Measurements from ENCODE around the gene TMEM167B. TPM values are rescaled to one million over a fixed set of nuclear protein-coding genes. Genes with fewer than 3 reads are reported as not detected.

The TMEM167B gene
- polyA plus RNA-seq, 1 donor, result 31.5 TPM

DNA sequence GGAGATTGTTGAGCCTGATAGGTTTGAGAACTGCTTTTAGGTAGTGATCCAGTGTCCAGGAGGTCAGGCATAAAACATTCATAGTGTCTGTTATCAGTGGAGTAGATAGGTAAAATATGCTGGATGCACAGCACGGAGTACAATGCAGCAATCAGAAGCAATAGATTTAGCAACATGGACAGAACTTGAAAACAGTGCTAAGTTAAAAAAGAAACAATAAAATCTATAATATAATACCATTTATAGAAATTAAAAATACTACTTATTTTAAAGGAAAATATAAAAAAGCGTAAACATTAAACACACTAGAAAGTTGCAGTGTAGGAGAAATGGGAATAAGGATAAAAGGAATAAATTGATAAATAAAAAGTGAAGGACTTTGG is 11.3 kb upstream of the TMEM167B start:
- no peaks in the 10 kb centered on the region for H3K9me3 ChIP-seq (ENCODE audit: control insufficient read depth, low read depth, low read length)
- no peak overlapping the region for H3K27ac ChIP-seq (ENCODE audit: low read length)
- H3K4me3 ChIP-seq (ENCODE audit: low read length), result no peak overlapping the region
- no peaks in the 10 kb centered on the region for H3K36me3 ChIP-seq (ENCODE audit: control insufficient read depth, insufficient read depth, low read length)
- DNase-seq, result no peak
- 100% methylated on average over 1 of the region's 2 CpGs for WGBS (ENCODE audit: insufficient coverage, low lambda C conversion rate)
- peaks cover 6% of the 10 kb centered on the region for H3K4me1 ChIP-seq (ENCODE audit: control insufficient read depth, insufficient read depth, low read length)
- H3K27me3 ChIP-seq (ENCODE audit: control insufficient read depth, insufficient read depth, low read length), result no peaks in the 10 kb centered on the region

DNA sequence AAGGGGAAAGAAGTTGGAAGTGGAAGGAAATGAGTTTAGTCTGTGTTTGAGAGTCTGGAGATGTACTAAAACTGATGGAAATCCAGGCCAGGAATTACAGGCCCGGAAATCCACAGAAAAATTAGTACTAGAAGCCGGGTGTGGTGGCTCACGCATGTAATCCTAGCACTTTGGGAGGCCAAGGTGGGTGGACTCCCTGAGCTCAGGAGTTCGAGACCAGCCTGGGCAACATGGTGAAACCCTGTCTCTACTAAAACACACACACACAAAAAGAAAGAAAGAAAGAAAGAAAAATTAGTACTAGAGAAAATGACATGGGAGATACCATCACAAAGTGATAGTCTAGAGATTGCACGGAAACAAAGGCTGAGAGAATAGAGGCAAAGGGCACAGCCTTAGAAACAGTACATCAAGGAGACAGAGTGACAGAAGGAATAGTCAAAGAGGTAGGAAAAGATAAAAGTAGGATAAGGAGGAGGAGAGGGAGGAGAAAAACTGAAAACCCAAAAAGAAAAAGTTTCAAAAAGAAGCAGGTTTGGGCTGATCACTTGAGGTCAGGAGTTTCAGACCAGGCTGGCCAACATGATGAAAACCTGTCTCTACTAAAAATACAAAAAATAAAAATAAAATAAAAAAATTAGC is 10.0 kb upstream of the TMEM167B start:
- 93% methylated on average over 3 of the region's 5 CpGs for WGBS (ENCODE audit: insufficient coverage, low lambda C conversion rate)
- Histone ChIP-seq H3K27ac (ENCODE audit: low read length) (no peak overlapping the region), H3K4me3 (ENCODE audit: low read length) (no peak overlapping the region), H3K27me3 (ENCODE audit: control insufficient read depth, insufficient read depth, low read length) (no peaks in the 10 kb centered on the region), H3K4me1 (ENCODE audit: control insufficient read depth, insufficient read depth, low read length) (no peaks in the 10 kb centered on the region), H3K9me3 (ENCODE audit: control insufficient read depth, low read depth, low read length) (no peaks in the 10 kb centered on the region), H3K36me3 (ENCODE audit: control insufficient read depth, insufficient read depth, low read length) (no peaks in the 10 kb centered on the region)
- no peak for DNase-seq

DNA sequence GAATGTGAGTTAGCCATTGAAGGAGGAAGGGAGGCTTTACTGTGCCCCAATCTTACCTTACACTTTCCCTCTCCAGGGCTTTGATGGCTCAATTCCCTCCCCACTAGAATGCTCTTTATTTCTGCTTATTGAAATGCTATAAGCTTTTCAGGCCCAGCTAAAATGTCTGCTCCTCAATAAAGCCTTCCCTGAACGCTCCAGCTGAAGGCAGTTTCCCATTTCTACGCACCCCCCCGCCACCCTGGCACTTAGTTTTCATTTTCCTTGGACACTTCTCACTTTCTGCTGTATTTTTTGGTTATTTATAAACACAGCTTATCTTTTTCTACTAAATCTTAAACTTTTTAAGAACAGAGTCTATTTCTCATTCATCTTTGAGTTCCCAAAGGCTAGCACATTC is 7.1 kb upstream of the TMEM167B start:
- no peak overlapping the region for H3K27ac ChIP-seq (ENCODE audit: low read length)
- no peak for DNase-seq
- no peaks in the 10 kb centered on the region for H3K36me3 ChIP-seq (ENCODE audit: control insufficient read depth, insufficient read depth, low read length)
- no peaks in the 10 kb centered on the region for H3K9me3 ChIP-seq (ENCODE audit: control insufficient read depth, low read depth, low read length)
- no peak overlapping the region for H3K4me3 ChIP-seq (ENCODE audit: low read length)
- no peaks in the 10 kb centered on the region for H3K27me3 ChIP-seq (ENCODE audit: control insufficient read depth, insufficient read depth, low read length)
- H3K4me1 ChIP-seq (ENCODE audit: control insufficient read depth, insufficient read depth, low read length), result no peaks in the 10 kb centered on the region
- WGBS (ENCODE audit: insufficient coverage, low lambda C conversion rate), result no CpG with 5 or more reads among the region's 3 CpGs

DNA sequence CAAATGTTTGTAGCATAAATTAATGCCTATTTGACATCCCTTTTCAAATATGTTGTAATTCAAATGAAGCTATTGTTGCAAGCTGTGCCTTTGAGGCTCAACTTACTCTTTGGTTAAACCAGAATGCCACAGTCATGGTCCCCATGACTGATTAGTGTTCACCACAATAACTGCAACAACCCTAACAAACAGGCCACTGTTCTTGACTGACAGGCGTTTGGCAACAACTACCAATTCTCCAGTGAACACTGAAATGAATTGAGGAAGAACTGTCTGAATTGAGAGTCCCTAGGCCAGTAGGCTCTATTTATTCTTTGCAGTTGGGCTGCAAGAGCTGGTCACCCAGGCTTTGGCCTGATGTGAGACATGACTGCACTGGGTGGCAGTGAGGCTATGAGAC is 6.6 kb upstream of the TMEM167B start:
- Histone ChIP-seq H3K4me3 (ENCODE audit: low read length) (no peak overlapping the region), H3K36me3 (ENCODE audit: control insufficient read depth, insufficient read depth, low read length) (no peaks in the 10 kb centered on the region), H3K27ac (ENCODE audit: low read length) (no peak overlapping the region), H3K27me3 (ENCODE audit: control insufficient read depth, insufficient read depth, low read length) (no peaks in the 10 kb centered on the region), H3K9me3 (ENCODE audit: control insufficient read depth, low read depth, low read length) (no peaks in the 10 kb centered on the region), H3K4me1 (ENCODE audit: control insufficient read depth, insufficient read depth, low read length) (peaks cover 1% of the 10 kb centered on the region)
- no peak for DNase-seq
- WGBS (ENCODE audit: insufficient coverage, low lambda C conversion rate), result no CpG with 5 or more reads among the region's 1 CpG

DNA sequence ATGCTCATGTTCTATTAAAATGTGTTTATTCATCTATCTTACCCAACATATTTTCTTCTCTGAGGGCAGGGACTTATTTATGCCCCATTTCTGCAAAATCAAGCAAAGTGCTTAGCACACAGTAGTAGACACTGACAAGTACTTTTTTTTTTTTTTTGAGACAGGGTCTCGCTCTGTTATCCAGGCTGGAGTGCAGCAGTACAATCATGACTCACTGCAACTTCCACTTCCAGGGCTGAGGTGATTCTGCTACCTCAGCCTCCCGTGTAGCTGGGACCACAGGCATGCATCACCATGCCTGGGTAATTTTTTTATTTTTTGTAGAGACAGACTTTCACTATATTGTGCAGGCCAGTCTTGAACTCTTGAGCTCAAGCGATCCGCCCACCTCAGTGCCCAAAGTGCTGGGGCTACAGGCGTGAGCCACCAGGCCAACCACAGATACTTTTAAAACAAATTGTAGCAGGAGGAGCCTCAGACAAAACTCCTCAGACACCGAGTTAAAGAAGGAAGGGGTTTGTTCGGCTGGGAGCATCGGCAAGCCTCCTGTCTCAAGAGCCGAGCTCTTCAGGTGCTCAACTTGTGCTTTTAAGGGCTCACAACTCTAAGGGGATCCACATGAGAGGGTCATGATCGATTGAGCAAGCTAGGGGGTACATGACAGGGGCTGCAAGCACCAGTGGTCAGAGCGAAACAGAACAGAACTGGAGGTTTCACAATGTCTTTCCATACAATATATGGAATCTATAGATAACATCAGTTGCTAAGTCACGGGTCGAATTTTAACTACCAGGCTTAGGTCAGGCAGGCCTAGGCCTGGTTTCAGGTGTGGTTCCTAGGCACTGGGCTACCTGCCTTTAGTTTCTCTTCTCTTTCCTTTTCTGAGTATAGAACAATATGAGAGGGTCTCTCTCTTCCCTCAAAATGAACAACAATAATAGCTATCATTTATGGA is 5.7 kb upstream of the TMEM167B start:
- H3K9me3 ChIP-seq (ENCODE audit: control insufficient read depth, low read depth, low read length), result peaks cover 3% of the 10 kb centered on the region
- no peak overlapping the region for H3K4me3 ChIP-seq (ENCODE audit: low read length)
- no peak overlapping the region for H3K27ac ChIP-seq (ENCODE audit: low read length)
- peaks cover 3% of the 10 kb centered on the region for H3K4me1 ChIP-seq (ENCODE audit: control insufficient read depth, insufficient read depth, low read length)
- DNase-seq, result no peak
- no peaks in the 10 kb centered on the region for H3K27me3 ChIP-seq (ENCODE audit: control insufficient read depth, insufficient read depth, low read length)
- no CpG with 5 or more reads among the region's 13 CpGs for WGBS (ENCODE audit: insufficient coverage, low lambda C conversion rate)
- H3K36me3 ChIP-seq (ENCODE audit: control insufficient read depth, insufficient read depth, low read length), result no peaks in the 10 kb centered on the region

DNA sequence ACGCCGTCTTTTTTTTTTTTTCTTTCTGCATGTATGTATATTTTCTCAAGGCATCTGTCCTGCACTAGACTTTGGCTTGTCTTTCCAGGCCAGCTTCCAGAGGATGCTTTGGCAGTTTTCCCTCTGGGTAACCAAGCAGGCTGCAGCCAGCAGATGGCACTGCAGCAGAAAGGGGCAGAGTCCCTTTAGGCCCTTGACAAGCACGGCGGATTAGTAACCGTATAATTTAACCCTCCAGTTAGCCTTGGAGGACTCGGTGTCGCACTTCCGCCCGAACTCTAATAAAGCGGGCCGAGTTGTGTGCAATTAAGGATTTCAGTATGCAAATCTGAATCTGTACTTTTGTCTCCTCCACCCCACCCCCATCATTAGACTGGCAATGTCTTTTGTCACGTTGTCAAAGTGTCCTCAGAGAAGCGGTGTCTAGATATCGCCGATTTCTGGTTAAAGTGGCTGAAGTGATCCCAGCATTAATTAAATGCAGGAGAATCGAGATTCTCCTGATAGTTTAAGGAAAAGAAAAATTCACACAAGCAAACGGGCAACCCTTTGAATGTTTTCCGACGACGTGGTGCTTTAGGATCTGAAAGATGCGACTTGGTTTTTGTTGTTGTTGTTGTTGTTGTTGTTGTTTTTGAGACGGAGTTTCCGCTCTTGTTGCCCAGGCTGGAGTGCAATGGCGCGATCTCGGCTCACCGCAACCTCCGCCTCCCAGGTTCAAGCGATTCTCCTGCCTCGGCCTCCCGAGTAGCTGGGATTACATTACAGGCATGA is 1.1 kb upstream of the TMEM167B start:
- Histone ChIP-seq H3K27ac (ENCODE audit: low read length) (peak overlapping the region; percentile 98), H3K36me3 (ENCODE audit: control insufficient read depth, insufficient read depth, low read length) (peaks cover 13% of the 10 kb centered on the region), H3K9me3 (ENCODE audit: control insufficient read depth, low read depth, low read length) (peaks cover 3% of the 10 kb centered on the region), H3K4me1 (ENCODE audit: control insufficient read depth, insufficient read depth, low read length) (peaks cover 12% of the 10 kb centered on the region), H3K4me3 (ENCODE audit: low read length) (peak overlapping the region; percentile 97), H3K27me3 (ENCODE audit: control insufficient read depth, insufficient read depth, low read length) (no peaks in the 10 kb centered on the region)
- DNase-seq, result peak; percentile 65 to 86
- WGBS (ENCODE audit: insufficient coverage, low lambda C conversion rate), result 76% methylated on average over 7 of the region's 31 CpGs

DNA sequence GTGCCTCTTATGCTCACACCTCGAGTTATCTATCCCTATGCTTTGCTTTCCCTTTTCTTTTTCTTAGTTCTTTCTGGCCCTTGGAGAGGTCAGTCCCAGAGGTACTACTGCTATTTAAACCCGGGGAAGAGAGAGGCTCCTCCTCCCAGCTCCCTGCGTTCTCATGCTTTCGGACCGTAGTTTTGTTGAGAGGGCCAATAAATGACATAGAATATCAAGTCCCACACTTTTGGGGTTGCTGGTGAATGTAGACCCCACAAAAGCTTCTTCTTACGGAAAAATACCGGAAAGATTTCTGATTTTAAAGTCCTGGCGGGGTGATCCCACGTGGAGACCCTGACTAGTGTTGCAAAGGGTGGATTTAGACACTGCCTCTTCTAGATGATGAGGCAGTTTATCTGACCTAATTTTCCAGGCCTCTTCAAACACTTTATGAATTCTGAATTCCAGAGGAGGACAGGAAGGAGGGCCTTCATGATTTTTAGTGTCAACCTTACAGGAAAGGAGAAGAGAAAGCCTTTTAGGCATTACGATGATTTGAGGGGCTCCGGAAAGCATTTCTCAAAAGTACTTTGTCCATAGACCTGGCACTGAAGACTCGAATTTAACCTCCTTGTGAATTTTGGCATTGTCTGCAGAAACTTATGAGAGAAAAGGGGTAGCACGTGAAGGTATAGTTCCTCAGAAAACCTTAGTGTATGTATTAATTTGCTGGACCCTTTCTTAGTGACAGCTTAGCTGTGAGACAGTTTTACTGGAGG is 694 bp downstream of the TMEM167B start:
- WGBS (ENCODE audit: insufficient coverage, low lambda C conversion rate), result 18% methylated on average over 2 of the region's 13 CpGs
- Histone ChIP-seq H3K27me3 (ENCODE audit: control insufficient read depth, insufficient read depth, low read length) (no peaks in the 10 kb centered on the region), H3K4me3 (ENCODE audit: low read length) (peak overlapping the region; percentile 97), H3K27ac (ENCODE audit: low read length) (peak overlapping the region; percentile 98), H3K9me3 (ENCODE audit: control insufficient read depth, low read depth, low read length) (peaks cover 3% of the 10 kb centered on the region), H3K36me3 (ENCODE audit: control insufficient read depth, insufficient read depth, low read length) (peaks cover 23% of the 10 kb centered on the region), H3K4me1 (ENCODE audit: control insufficient read depth, insufficient read depth, low read length) (peaks cover 12% of the 10 kb centered on the region)
- DNase-seq, result no peak

DNA sequence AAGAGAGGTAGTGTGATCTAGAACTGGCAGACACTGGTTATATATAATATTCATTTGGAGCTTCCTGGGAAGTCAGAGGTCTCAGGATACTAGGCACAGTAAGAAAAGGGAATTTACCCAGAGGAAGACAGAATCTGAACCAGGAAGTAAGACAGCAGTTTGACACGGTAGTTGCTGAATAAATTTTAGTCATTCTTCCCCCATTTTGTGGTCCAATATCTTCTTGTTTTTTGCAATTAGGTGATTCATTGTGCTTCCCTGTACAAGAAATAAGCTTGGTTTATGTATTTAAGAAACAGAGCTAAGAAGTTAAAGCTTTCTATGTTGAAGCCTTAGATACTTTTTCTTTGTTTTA is 1.3 kb downstream of the TMEM167B start:
- H3K9me3 ChIP-seq (ENCODE audit: control insufficient read depth, low read depth, low read length), result peaks cover 3% of the 10 kb centered on the region
- peaks cover 12% of the 10 kb centered on the region for H3K4me1 ChIP-seq (ENCODE audit: control insufficient read depth, insufficient read depth, low read length)
- peak overlapping the region; percentile 98 for H3K27ac ChIP-seq (ENCODE audit: low read length)
- WGBS (ENCODE audit: insufficient coverage, low lambda C conversion rate), result no CpG with 5 or more reads among the region's 1 CpG
- H3K4me3 ChIP-seq (ENCODE audit: low read length), result peak overlapping the region; percentile 97
- no peaks in the 10 kb centered on the region for H3K27me3 ChIP-seq (ENCODE audit: control insufficient read depth, insufficient read depth, low read length)
- H3K36me3 ChIP-seq (ENCODE audit: control insufficient read depth, insufficient read depth, low read length), result peaks cover 23% of the 10 kb centered on the region
- peak in 1 of 2 donors; percentile 43 for DNase-seq

DNA sequence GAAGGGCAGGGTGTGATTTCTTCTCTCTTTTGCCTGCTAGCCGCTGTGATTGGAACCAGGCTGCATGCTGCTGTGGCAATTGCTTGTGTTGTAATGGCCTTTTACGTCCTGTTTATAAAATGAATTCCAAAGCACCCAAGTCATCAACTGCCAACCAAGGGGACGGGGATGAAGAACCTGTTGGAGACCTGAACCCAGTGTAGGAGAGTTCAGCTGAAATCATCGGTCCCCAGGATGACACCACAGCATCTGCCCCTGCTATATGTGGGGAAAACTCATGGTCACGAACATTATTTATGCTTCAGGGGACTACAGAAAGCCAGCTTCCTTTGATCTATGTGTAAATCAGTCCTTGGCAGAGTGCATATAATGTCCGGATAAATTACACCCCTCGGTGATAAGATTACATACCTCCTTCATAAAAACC is 3.8 kb downstream of the TMEM167B start:
- no peak overlapping the region for H3K27ac ChIP-seq (ENCODE audit: low read length)
- peaks cover 23% of the 10 kb centered on the region for H3K36me3 ChIP-seq (ENCODE audit: control insufficient read depth, insufficient read depth, low read length)
- no CpG with 5 or more reads among the region's 7 CpGs for WGBS (ENCODE audit: insufficient coverage, low lambda C conversion rate)
- peaks cover 3% of the 10 kb centered on the region for H3K9me3 ChIP-seq (ENCODE audit: control insufficient read depth, low read depth, low read length)
- H3K4me3 ChIP-seq (ENCODE audit: low read length), result no peak overlapping the region
- H3K27me3 ChIP-seq (ENCODE audit: control insufficient read depth, insufficient read depth, low read length), result no peaks in the 10 kb centered on the region
- no peak for DNase-seq
- peaks cover 10% of the 10 kb centered on the region for H3K4me1 ChIP-seq (ENCODE audit: control insufficient read depth, insufficient read depth, low read length)

DNA sequence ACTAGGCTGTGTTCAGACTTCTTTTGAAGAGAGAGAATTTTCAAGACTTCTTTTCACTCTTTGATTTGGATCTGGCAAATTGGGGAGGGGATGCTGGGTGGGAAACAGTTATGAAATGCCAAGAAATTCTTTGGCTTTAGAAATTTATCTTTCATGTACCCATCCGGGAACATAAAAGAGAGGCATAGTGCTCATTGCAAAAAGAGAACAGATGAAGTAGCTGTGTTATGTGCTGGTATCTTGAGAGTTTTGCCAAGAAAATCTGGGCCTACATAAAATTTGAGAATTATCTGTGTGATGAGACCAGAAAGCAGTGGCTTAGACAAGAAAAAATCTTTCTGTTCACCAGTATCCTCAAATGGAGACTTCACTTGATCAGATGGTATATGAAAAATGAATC is 4.3 kb downstream of the TMEM167B start:
- H3K4me1 ChIP-seq (ENCODE audit: control insufficient read depth, insufficient read depth, low read length), result peaks cover 10% of the 10 kb centered on the region
- H3K4me3 ChIP-seq (ENCODE audit: low read length), result no peak overlapping the region
- no peaks in the 10 kb centered on the region for H3K9me3 ChIP-seq (ENCODE audit: control insufficient read depth, low read depth, low read length)
- H3K27ac ChIP-seq (ENCODE audit: low read length), result no peak overlapping the region
- no peak for DNase-seq
- peaks cover 23% of the 10 kb centered on the region for H3K36me3 ChIP-seq (ENCODE audit: control insufficient read depth, insufficient read depth, low read length)
- 100% methylated on average over 1 of the region's 1 CpG for WGBS (ENCODE audit: insufficient coverage, low lambda C conversion rate)
- no peaks in the 10 kb centered on the region for H3K27me3 ChIP-seq (ENCODE audit: control insufficient read depth, insufficient read depth, low read length)
